ENCODE data around the gene SPRY1. TPM values are rescaled to one million over a fixed set of nuclear protein-coding genes. Genes with fewer than 3 reads are reported as not detected.

SPRY1 gene
- 10 to 100 TPM in 3 of 4 donors, 1 to 10 TPM in 1; 6.5 to 97.1 (median 20.2) TPM for polyA plus RNA-seq
- long read RNA-seq, donor 1, transcript SPRY1-204 (2 exons, 1,012 nt) = minor isoform, 5 of 55 reads
- long read RNA-seq, donor 1, transcript SPRY1-206 (2 exons, 849 nt) = major isoform, 19 of 55 reads
- long read RNA-seq, donor 1, partial matches to known transcripts = 21 of 55 reads
- long read RNA-seq, donor 1, other reads (novel, unspliced or antisense) = 6 of 55 reads
- long read RNA-seq, donor 2, transcript SPRY1-206 (2 exons, 849 nt) = major isoform, 12 of 17 reads
- long read RNA-seq, donor 2, partial matches to known transcripts = 0 of 17 reads
- long read RNA-seq, donor 2, other reads (novel, unspliced or antisense) = 0 of 17 reads
- long read RNA-seq, donor 3, transcript SPRY1-206 (2 exons, 849 nt) = major isoform, 18 of 29 reads
- long read RNA-seq, donor 3, partial matches to known transcripts = 0 of 29 reads
- long read RNA-seq, donor 3, other reads (novel, unspliced or antisense) = 7 of 29 reads
- long read RNA-seq, donor 4 = 0 reads
- long read RNA-seq, donor 5, transcript SPRY1-206 (2 exons, 849 nt) = major isoform, 6 of 10 reads
- long read RNA-seq, donor 5, partial matches to known transcripts = 0 of 10 reads
- long read RNA-seq, donor 5, other reads (novel, unspliced or antisense) = 0 of 10 reads
- long read RNA-seq, donor 6, transcript SPRY1-206 (2 exons, 849 nt) = major isoform, 12 of 22 reads
- long read RNA-seq, donor 6, partial matches to known transcripts = 9 of 22 reads
- long read RNA-seq, donor 6, other reads (novel, unspliced or antisense) = 0 of 22 reads
- long read RNA-seq, donor 7, transcript SPRY1-206 (2 exons, 849 nt) = major isoform, 18 of 19 reads
- long read RNA-seq, donor 7, partial matches to known transcripts = 0 of 19 reads
- long read RNA-seq, donor 7, other reads (novel, unspliced or antisense) = 0 of 19 reads
- long read RNA-seq, donor 8, transcript SPRY1-206 (2 exons, 849 nt) = major isoform, 5 of 8 reads
- long read RNA-seq, donor 8, partial matches to known transcripts = 0 of 8 reads
- long read RNA-seq, donor 8, other reads (novel, unspliced or antisense) = 0 of 8 reads
- long read RNA-seq, donor 9, partial matches to known transcripts = 0 of 4 reads
- long read RNA-seq, donor 9, other reads (novel, unspliced or antisense) = 0 of 4 reads
- long read RNA-seq, donor 10, transcript SPRY1-204 (2 exons, 1,012 nt) = minor isoform, 7 of 20 reads
- long read RNA-seq, donor 10, transcript SPRY1-206 (2 exons, 849 nt) = major isoform, 11 of 20 reads
- long read RNA-seq, donor 10, partial matches to known transcripts = 0 of 20 reads
- long read RNA-seq, donor 10, other reads (novel, unspliced or antisense) = 0 of 20 reads

DNA sequence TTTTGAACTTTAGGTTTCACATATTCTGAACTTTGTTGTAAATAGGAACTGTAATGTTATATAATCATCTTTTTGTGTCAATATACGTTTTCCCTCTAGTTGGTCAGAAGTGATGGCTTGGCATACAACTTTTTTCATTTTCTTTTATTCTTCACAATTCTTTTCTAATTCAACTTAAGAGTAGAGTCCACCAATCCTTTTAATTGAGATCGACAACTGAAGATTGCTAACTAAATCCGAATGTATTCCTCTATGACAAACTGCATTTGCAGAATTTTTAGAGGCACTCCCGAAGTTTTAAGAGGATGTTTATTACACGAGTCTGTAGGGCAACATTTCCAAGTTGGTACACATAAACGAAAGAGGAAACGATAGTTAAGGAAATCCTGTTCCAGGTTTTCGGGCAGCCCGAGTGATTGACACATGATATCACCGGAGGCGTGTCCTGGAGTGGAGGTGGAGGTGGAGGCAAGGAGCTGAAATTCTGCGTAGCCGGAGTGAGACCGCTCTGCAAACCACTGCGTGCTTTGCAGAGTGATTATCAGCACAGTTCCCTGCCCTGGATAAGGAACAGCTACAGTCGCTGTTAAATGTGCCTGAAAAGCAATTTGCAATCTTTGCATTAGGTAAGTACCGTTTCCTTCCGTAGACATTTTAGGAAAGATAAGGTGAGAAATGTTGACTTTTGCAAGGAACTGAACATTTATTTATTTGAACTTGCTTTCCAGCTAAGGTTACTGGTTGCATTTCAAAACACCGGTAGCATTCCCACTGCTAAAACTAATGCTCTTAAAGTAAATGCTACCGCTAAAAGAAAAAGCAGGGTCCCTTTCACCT, at the start of gene SPRY1:
Gene SPRY1, plus strand, starts transcription at position 489 of the 837 bp plus-strand sequence. CDS start 4,797 bp downstream, outside the sequence.
- DNase-seq (peak; percentile 96 to 97), FAIRE-seq (no peak)
- Histone ChIP-seq H3K4me1 (ENCODE audit: control insufficient read depth in 3 of 3, insufficient read depth in 2 of 3, low read depth in 1 of 3, low read length in 2 of 3) (peaks cover 0 to 4% (median 0%) of the 10 kb centered on the region in 3 donors), H3K4me3 (ENCODE audit: low read depth in 1 of 3, low read length in 3 of 3) (peak within 1 kb of the TSS; percentile 75 to 81 (median 75)), H3K27me3 (ENCODE audit: control insufficient read depth in 3 of 3, insufficient read depth in 3 of 3, low read length in 3 of 3) (no peaks in the 10 kb centered on the region), H3K9me3 (ENCODE audit: control insufficient read depth in 2 of 2, insufficient read depth in 1 of 2, low read depth in 1 of 2, low read length in 1 of 2) (no peaks in the 10 kb centered on the region), H3K36me3 (ENCODE audit: control insufficient read depth in 3 of 3, insufficient read depth in 2 of 3, low read depth in 1 of 3, low read length in 3 of 3) (peaks cover 0 to 13% (median 0%) of the 10 kb centered on the region in 3 donors), H3K27ac (ENCODE audit: low read depth in 1 of 3, low read length in 2 of 3) (peak within 1 kb of the TSS; percentile 86 to 96 (median 95))
- WGBS, 3 donors = 1% methylated on average over 20 of the region's 20 CpGs

- no peaks in the 10 kb centered on the region for H3K9me3 ChIP-seq (ENCODE audit: control insufficient read depth in 2 of 2, insufficient read depth in 1 of 2, low read depth in 1 of 2, low read length in 1 of 2)
- no peak for DNase-seq
- H3K4me3 ChIP-seq (ENCODE audit: low read depth in 1 of 3, low read length in 3 of 3) = no peak overlapping the region
- H3K4me1 ChIP-seq (ENCODE audit: control insufficient read depth in 3 of 3, insufficient read depth in 2 of 3, low read depth in 1 of 3, low read length in 2 of 3) = peaks cover 0 to 13% (median 0%) of the 10 kb centered on the region in 3 donors
- no peak overlapping the region for H3K27ac ChIP-seq (ENCODE audit: low read depth in 1 of 3, low read length in 2 of 3)
- FAIRE-seq = no peak
- H3K36me3 ChIP-seq (ENCODE audit: control insufficient read depth in 3 of 3, insufficient read depth in 2 of 3, low read depth in 1 of 3, low read length in 3 of 3) = no peaks in the 10 kb centered on the region
- no peaks in the 10 kb centered on the region for H3K27me3 ChIP-seq (ENCODE audit: control insufficient read depth in 3 of 3, insufficient read depth in 3 of 3, low read length in 3 of 3)
- 80 to 92% (median 83%) methylated on average over 5 of the region's 5 CpGs for WGBS, 3 donors
These were observed 49.6 kb upstream of the SPRY1 start for GRCh38 chr4:123346951-123347350.

DNA sequence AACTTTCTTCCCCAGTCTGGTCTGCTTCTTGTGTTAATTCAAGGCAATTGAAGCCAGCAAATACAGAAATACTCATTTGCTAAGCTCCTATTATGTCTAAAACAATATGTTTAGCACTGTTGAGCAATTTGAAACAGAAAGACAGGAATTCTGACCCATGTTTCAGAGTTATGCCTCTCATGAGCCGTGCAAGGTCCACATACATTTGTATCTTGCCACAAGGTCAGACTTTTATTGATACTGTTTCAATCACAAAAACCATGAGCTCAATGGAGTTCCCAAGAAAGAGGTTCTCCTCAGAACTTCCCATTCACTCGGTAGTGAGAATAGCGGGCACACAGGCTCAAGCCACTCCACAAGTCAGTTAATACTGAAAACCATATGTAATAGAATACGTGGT, 47.6 kb upstream of the SPRY1 start:
- Histone ChIP-seq H3K27ac (ENCODE audit: low read depth in 1 of 3, low read length in 2 of 3) (peak overlapping the region in 1 of 3 donors; percentile 55), H3K9me3 (ENCODE audit: control insufficient read depth in 2 of 2, insufficient read depth in 1 of 2, low read depth in 1 of 2, low read length in 1 of 2) (no peaks in the 10 kb centered on the region), H3K4me3 (ENCODE audit: low read depth in 1 of 3, low read length in 3 of 3) (no peak overlapping the region), H3K4me1 (ENCODE audit: control insufficient read depth in 3 of 3, insufficient read depth in 2 of 3, low read depth in 1 of 3, low read length in 2 of 3) (peaks cover 0 to 13% (median 0%) of the 10 kb centered on the region in 3 donors), H3K36me3 (ENCODE audit: control insufficient read depth in 3 of 3, insufficient read depth in 2 of 3, low read depth in 1 of 3, low read length in 3 of 3) (no peaks in the 10 kb centered on the region), H3K27me3 (ENCODE audit: control insufficient read depth in 3 of 3, insufficient read depth in 3 of 3, low read length in 3 of 3) (no peaks in the 10 kb centered on the region)
- FAIRE-seq (no peak), DNase-seq (peak; percentile 3 to 60)
- 43 to 83% (median 66%) methylated on average over 4 of the region's 4 CpGs for WGBS, 3 donors

GRCh38 chr4:123349421-123350190, 47.0 kb upstream of the SPRY1 start:
- 19 to 57% (median 30%) methylated on average over 7 of the region's 7 CpGs for WGBS, 3 donors
- no peaks in the 10 kb centered on the region for H3K9me3 ChIP-seq (ENCODE audit: control insufficient read depth in 2 of 2, insufficient read depth in 1 of 2, low read depth in 1 of 2, low read length in 1 of 2)
- H3K36me3 ChIP-seq (ENCODE audit: control insufficient read depth in 3 of 3, insufficient read depth in 2 of 3, low read depth in 1 of 3, low read length in 3 of 3) = no peaks in the 10 kb centered on the region
- peaks cover 0 to 13% (median 0%) of the 10 kb centered on the region in 3 donors for H3K4me1 ChIP-seq (ENCODE audit: control insufficient read depth in 3 of 3, insufficient read depth in 2 of 3, low read depth in 1 of 3, low read length in 2 of 3)
- no peak overlapping the region for H3K4me3 ChIP-seq (ENCODE audit: low read depth in 1 of 3, low read length in 3 of 3)
- FAIRE-seq (no peak), DNase-seq (peak in 1 of 2 donors; percentile 75)
- peak overlapping the region in 1 of 3 donors; percentile 55 for H3K27ac ChIP-seq (ENCODE audit: low read depth in 1 of 3, low read length in 2 of 3)
- no peaks in the 10 kb centered on the region for H3K27me3 ChIP-seq (ENCODE audit: control insufficient read depth in 3 of 3, insufficient read depth in 3 of 3, low read length in 3 of 3)

GRCh38 chr4:123350191-123350544, 46.4 kb upstream of the SPRY1 start:
- Histone ChIP-seq H3K4me3 (ENCODE audit: low read depth in 1 of 3, low read length in 3 of 3) (no peak overlapping the region), H3K36me3 (ENCODE audit: control insufficient read depth in 3 of 3, insufficient read depth in 2 of 3, low read depth in 1 of 3, low read length in 3 of 3) (no peaks in the 10 kb centered on the region), H3K9me3 (ENCODE audit: control insufficient read depth in 2 of 2, insufficient read depth in 1 of 2, low read depth in 1 of 2, low read length in 1 of 2) (no peaks in the 10 kb centered on the region), H3K27me3 (ENCODE audit: control insufficient read depth in 3 of 3, insufficient read depth in 3 of 3, low read length in 3 of 3) (no peaks in the 10 kb centered on the region), H3K4me1 (ENCODE audit: control insufficient read depth in 3 of 3, insufficient read depth in 2 of 3, low read depth in 1 of 3, low read length in 2 of 3) (peaks cover 0 to 13% (median 0%) of the 10 kb centered on the region in 3 donors), H3K27ac (ENCODE audit: low read depth in 1 of 3, low read length in 2 of 3) (peak overlapping the region in 1 of 3 donors; percentile 55)
- WGBS, 3 donors = 17 to 55% (median 19%) methylated on average over 5 of the region's 5 CpGs
- FAIRE-seq = no peak
- peak; percentile 82 to 90 for DNase-seq

GRCh38 chr4:123350726-123351125, 45.9 kb upstream of the SPRY1 start:
- DNase-seq = no peak
- H3K4me1 ChIP-seq (ENCODE audit: control insufficient read depth in 3 of 3, insufficient read depth in 2 of 3, low read depth in 1 of 3, low read length in 2 of 3) = peaks cover 0 to 11% (median 0%) of the 10 kb centered on the region in 3 donors
- no peaks in the 10 kb centered on the region for H3K36me3 ChIP-seq (ENCODE audit: control insufficient read depth in 3 of 3, insufficient read depth in 2 of 3, low read depth in 1 of 3, low read length in 3 of 3)
- WGBS, 3 donors = 87 to 92% (median 91%) methylated on average over 6 of the region's 6 CpGs
- H3K9me3 ChIP-seq (ENCODE audit: control insufficient read depth in 2 of 2, insufficient read depth in 1 of 2, low read depth in 1 of 2, low read length in 1 of 2) = no peaks in the 10 kb centered on the region
- no peak for FAIRE-seq
- no peaks in the 10 kb centered on the region for H3K27me3 ChIP-seq (ENCODE audit: control insufficient read depth in 3 of 3, insufficient read depth in 3 of 3, low read length in 3 of 3)
- H3K4me3 ChIP-seq (ENCODE audit: low read depth in 1 of 3, low read length in 3 of 3) = no peak overlapping the region
- H3K27ac ChIP-seq (ENCODE audit: low read depth in 1 of 3, low read length in 2 of 3) = peak overlapping the region in 1 of 3 donors; percentile 51

DNA sequence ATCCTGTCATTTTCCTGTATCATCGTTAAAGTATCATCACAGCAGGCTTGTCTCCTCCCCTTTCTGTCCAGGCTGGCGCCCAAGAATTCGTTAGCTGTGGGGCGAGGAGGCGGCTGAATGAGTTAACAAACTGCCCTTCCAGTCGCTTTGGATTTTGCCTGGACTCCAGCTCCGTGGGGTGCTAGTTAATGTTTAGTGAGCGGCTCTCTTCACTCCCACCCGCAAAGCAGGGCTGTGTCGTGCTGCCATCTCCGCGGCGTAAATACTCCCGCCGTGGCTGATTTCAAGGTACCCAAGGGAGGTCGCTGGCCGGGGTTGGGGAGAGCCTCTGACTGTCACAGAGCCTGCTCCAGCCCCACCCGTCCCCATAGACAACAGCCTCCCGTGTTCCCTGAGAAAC, 44.9 kb upstream of the SPRY1 start:
- Histone ChIP-seq H3K36me3 (ENCODE audit: control insufficient read depth in 3 of 3, insufficient read depth in 2 of 3, low read depth in 1 of 3, low read length in 3 of 3) (no peaks in the 10 kb centered on the region), H3K27me3 (ENCODE audit: control insufficient read depth in 3 of 3, insufficient read depth in 3 of 3, low read length in 3 of 3) (no peaks in the 10 kb centered on the region), H3K4me3 (ENCODE audit: low read depth in 1 of 3, low read length in 3 of 3) (peak overlapping the region in 1 of 3 donors; percentile 31), H3K9me3 (ENCODE audit: control insufficient read depth in 2 of 2, insufficient read depth in 1 of 2, low read depth in 1 of 2, low read length in 1 of 2) (no peaks in the 10 kb centered on the region), H3K4me1 (ENCODE audit: control insufficient read depth in 3 of 3, insufficient read depth in 2 of 3, low read depth in 1 of 3, low read length in 2 of 3) (peaks cover 0 to 11% (median 0%) of the 10 kb centered on the region in 3 donors), H3K27ac (ENCODE audit: low read depth in 1 of 3, low read length in 2 of 3) (no peak overlapping the region)
- FAIRE-seq = no peak
- DNase-seq = peak; percentile 9 to 76
- WGBS, 3 donors = 55 to 83% (median 58%) methylated on average over 19 of the region's 19 CpGs
